BJ (cell line): ENCODE measurements around the gene DGKZ. TPM values are rescaled to one million over a fixed set of nuclear protein-coding genes. Genes with fewer than 3 reads are reported as not detected.

ENCODE experiments used
- CTCF ChIA-PET: fragments of 350-600 bp; formaldehyde crosslinking; extraction: SDS; loops from one replicate; lab custom pipeline; 2021; ENCODE audit warnings: antibody characterized with exemption, inconsistent platforms; lab: Yijun Ruan, JAX
- POLR2A ChIA-PET: fragments of 300-600 bp; sonication (Branson Sonifier 250); formaldehyde crosslinking; extraction: SDS; loops from one replicate; lab custom pipeline; 2021; ENCODE audit warnings: antibody characterized with exemption; lab: Charles Lee
- DNase-seq: peaks from one replicate; pipeline ENCODE4 v3.0.0-alpha.2; 2011; ENCODE audit warnings: low read depth
- H3K27me3 ChIP-seq: 2 replicates; pipeline ENCODE4 v1.6.0; 2011; ENCODE audit warnings: low read length; ENCODE audit not compliant: control insufficient read depth, insufficient read depth
- H3K36me3 ChIP-seq: 2 replicates; pipeline ENCODE4 v1.5.1; 2011; ENCODE audit warnings: low read length; ENCODE audit not compliant: control insufficient read depth, insufficient read depth
- H3K4me3 ChIP-seq: 2 replicates; pipeline ENCODE4 v1.5.1; 2011; ENCODE audit warnings: low read depth, mild to moderate bottlenecking, control low read depth, low read length
- CTCF ChIP-seq: IDR thresholded peaks from 2 replicates; pipeline ENCODE4 v1.5.1; 2011; ENCODE audit warnings: low read depth, mild to moderate bottlenecking, control low read depth, inconsistent platforms, low read length, moderate library complexity; ENCODE audit not compliant: insufficient read depth
- polyA plus RNA-seq: library from polyadenylated mRNA; depleted of rRNA; stranded (reverse); fragments of >200 nt; gene quantifications from 2 replicates; pipeline ENCODE4 v1.2.3, GENCODE V29; 2011

Gene DGKZ
- polyA plus RNA-seq, 1 experiment = 31.7 TPM

GRCh38 chr11:46418751-46419150 is 71.5 kb downstream of the DGKZ start:
- no peak for TF ChIP-seq CTCF

GRCh38 chr11:46420513-46420912 is 73.2 kb downstream of the DGKZ start:
- CTCF ChIA-PET = interaction anchor here (2.9 kb wide), 1 partner anchor 11 kb away, joined by 13 read pairs; no protein-coding TSS in a partner anchor
- POLR2A ChIA-PET = no interaction called here

More at GRCh38 chr11:46418751-46419150, 71.5 kb downstream of the DGKZ start:
- CTCF ChIA-PET = interaction anchor here (1.0 to 1.3 kb wide), 3 partner anchors 13 to 110 kb away, joined by 3 read pairs; no protein-coding TSS in a partner anchor
- Histone ChIP-seq H3K36me3 (peaks cover 10% of the 10 kb centered on the region), H3K27me3 (no peaks in the 10 kb centered on the region), H3K4me3 (no peak overlapping the region)
- POLR2A ChIA-PET = no interaction called here
- DNase-seq = no peak

GRCh38 chr11:46421257-46421880 is 74.1 kb downstream of the DGKZ start:
- no peak for TF ChIP-seq CTCF
- ChIA-PET POLR2A (no interaction called here), CTCF (interaction anchor here (1.7 to 2.9 kb wide), 2 partner anchors 8 to 11 kb away, joined by 5 to 13 read pairs; no protein-coding TSS in a partner anchor)
- peaks cover 4% of the 10 kb centered on the region for H3K36me3 ChIP-seq
- no peak overlapping the region for H3K4me3 ChIP-seq
- H3K27me3 ChIP-seq = no peaks in the 10 kb centered on the region
- DNase-seq = no peak

More at GRCh38 chr11:46420513-46420912, 73.2 kb downstream of the DGKZ start:
- DNase-seq = no peak
- H3K4me3 ChIP-seq = no peak overlapping the region
- peaks cover 6% of the 10 kb centered on the region for H3K36me3 ChIP-seq
- no peak for TF ChIP-seq CTCF
- no peaks in the 10 kb centered on the region for H3K27me3 ChIP-seq

GRCh38 chr11:46422588-46422987 is 75.3 kb downstream of the DGKZ start:
- Histone ChIP-seq H3K4me3 (no peak overlapping the region), H3K27me3 (no peaks in the 10 kb centered on the region), H3K36me3 (peaks cover 3% of the 10 kb centered on the region)
- TF ChIP-seq CTCF = no peak
- POLR2A ChIA-PET = no interaction called here
- CTCF ChIA-PET = interaction anchor here (1.7 to 2.9 kb wide), 2 partner anchors 9 to 13 kb away, joined by 5 to 13 read pairs; no protein-coding TSS in a partner anchor
- no peak for DNase-seq

GRCh38 chr11:46426233-46426991 is 79.1 kb downstream of the DGKZ start:
- H3K27me3 ChIP-seq = no peaks in the 10 kb centered on the region
- TF ChIP-seq CTCF = no peak
- ChIA-PET CTCF (no interaction called here), POLR2A (interaction anchor here (0.5 kb wide), 1 partner anchor 123 kb away, joined by 9 read pairs; no protein-coding TSS in a partner anchor)
- peaks cover 8% of the 10 kb centered on the region for H3K36me3 ChIP-seq
- no peak for DNase-seq
- H3K4me3 ChIP-seq = no peak overlapping the region
